Measurements from ENCODE around the gene SON.

- TF ChIP-seq CTCF (conservative IDR thresholded peaks at IDR 0.05; ENCODE audit: low read depth, low read length), result no peak
- TF ChIP-seq MXI1 (IDR thresholded peaks at IDR 0.05; ENCODE audit: borderline replicate concordance, low read depth, low read length), result no peak; the same call in 1 of the 2 replicates
- no peak for TF ChIP-seq POLR2A (IDR thresholded peaks at IDR 0.05; ENCODE audit: low read depth, low read length)
- TF ChIP-seq CEBPB (IDR thresholded peaks at IDR 0.05; ENCODE audit: low read depth, low read length), result no peak
- no peak for TF ChIP-seq USF2 (IDR thresholded peaks at IDR 0.05; ENCODE audit: low read depth, low read length)
Measured at GRCh38 chr21:33587792-33588484, 45.1 kb downstream of the SON start.

Data from IMR-90 (cell line).